H1 (cell line): ENCODE measurements around the gene PCAT7.

Experiments
- CTCF ChIP-seq, 3 experiments: IDR thresholded peaks; 1 replicate in 2 of 3; 2 replicates in 1 of 3; pipeline versions ENCODE4 v1.5.1 to v1.6.1; 2011; ENCODE audit warnings: low read length in 3 of 3, mild to moderate bottlenecking in 3 of 3, inconsistent platforms in 2 of 3, low read depth in 1 of 3, moderate library complexity in 1 of 3; ENCODE audit not compliant: insufficient read depth in 1 of 3; ENCODE audit errors: control extremely low read depth in 1 of 3
- PHF8 ChIP-seq: fragments of 200-600 bp; sonication (generic); conservative IDR thresholded peaks from 2 replicates; pipeline ENCODE4 v1.7.1; 2012; ENCODE audit warnings: low read depth, mild to moderate bottlenecking, inconsistent platforms, low read length, moderate library complexity
- SP1 ChIP-seq: IDR thresholded peaks from 2 replicates; pipeline ENCODE4 v1.6.1; 2011; ENCODE audit warnings: low read depth, low read length
- TCF12 ChIP-seq: IDR thresholded peaks from 2 replicates; pipeline ENCODE4 v1.6.1; 2011; ENCODE audit warnings: low read depth, mild to moderate bottlenecking, low read length

- TF ChIP-seq CTCF (IDR thresholded peaks at IDR 0.05; ENCODE audit: control extremely low read depth in 1 of 3, insufficient read depth in 1 of 3, low read depth in 1 of 3, low read length in 3 of 3) (no peak), TCF12 (no peak), SP1 (no peak), PHF8 (no peak)
Measured at GRCh38 chr9:94581728-94582127, 26.8 kb downstream of the PCAT7 start.
